Mammary epithelial cell (primary cell): Measurements from ENCODE around the gene CD300LD.

Source experiments
- CTCF ChIP-seq, 2 donors: IDR thresholded peaks in 1 of 2; conservative IDR thresholded peaks in 1 of 2; 2 replicates each; pipeline ENCODE4 v1.5.1; 2011 to 2012; ENCODE audit warnings: inconsistent platforms in 2 of 2, low read length in 2 of 2, mild to moderate bottlenecking in 2 of 2, control low read depth in 1 of 2, low read depth in 1 of 2; ENCODE audit not compliant: insufficient read depth in 1 of 2; ENCODE audit errors: extremely low read depth in 1 of 2
- EZH2 ChIP-seq: IDR thresholded peaks from 2 replicates; pipeline ENCODE4 v1.6.1; 2012; ENCODE audit warnings: low read length, inconsistent platforms, borderline replicate concordance

- TF ChIP-seq CTCF (conservative IDR thresholded peaks at IDR 0.05 in 1 of 2, IDR thresholded peaks at IDR 0.05 in 1 of 2; ENCODE audit: extremely low read depth in 1 of 2, insufficient read depth in 1 of 2, low read depth in 1 of 2, low read length in 2 of 2) = no peak
- no peak for TF ChIP-seq EZH2
Measured at GRCh38 chr17:74549343-74549742, 42.7 kb downstream of the CD300LD start.
